HCT116 (cell line): ENCODE results near the gene AVEN. TPM values are rescaled to one million over a fixed set of nuclear protein-coding genes. Genes with fewer than 3 reads are reported as not detected.

Source experiments
- ATAC-seq: fragments of 200-7000 bp; cut with Tn5 transposase; 2 replicates; pipeline ENCODE4 v1.9.1; 2020; ENCODE audit warnings: mild to moderate bottlenecking, moderate library complexity
- BruUV-seq: library from RNA; stranded (reverse); fragments of 400-500 nt; replicated peaks from 2 replicates; lab custom pipeline; 2021; lab: Mats Ljungman, UMichigan
- CTCF ChIA-PET: fragments of 300-600 bp; sonication (Branson Sonifier 250); formaldehyde crosslinking; loops from one replicate; lab custom pipeline; 2021; ENCODE audit warnings: antibody characterized with exemption; lab: Charles Lee
- POLR2A ChIA-PET: fragments of 300-600, 350-600 bp; sonication (Branson Sonifier 250); formaldehyde crosslinking; loops from one replicate; lab custom pipeline; 2021; ENCODE audit warnings: antibody characterized with exemption; lab: Charles Lee
- RAD21 ChIA-PET, 2 experiments: fragments of 300-600 bp; sonication (Branson Sonifier 250); formaldehyde crosslinking; loops; one replicate each; lab custom pipeline; 2023; ENCODE audit warnings: low total read pairs in 2 of 2; ENCODE audit not compliant: uncharacterized antibody in 2 of 2, unreplicated experiment in 2 of 2, low non-redundant PET in 1 of 2; lab: Charles Lee
- DNase-seq: peaks from one replicate; pipeline ENCODE4 v3.0.0-alpha.2; 2010; ENCODE audit warnings: low read depth, low spot score
- H2AFZ ChIP-seq: fragments of 200-600 bp; shearing (Covaris generic), sonication (generic); 2 replicates; pipeline ENCODE4 v1.6.1; 2017; ENCODE audit warnings: low read depth, mixed run types, mixed read lengths, antibody characterized with exemption, low read length; ENCODE audit not compliant: poor library complexity, severe bottlenecking
- H3K27ac ChIP-seq: 2 replicates; pipeline ENCODE4 v1.5.1; 2012; ENCODE audit warnings: low read depth, low read length
- H3K27me3 ChIP-seq: fragments of 200-600 bp; sonication (generic); 2 replicates; pipeline ENCODE4 v1.6.1; 2016; ENCODE audit warnings: mixed run types, low read length, mixed read lengths; ENCODE audit not compliant: insufficient read depth
- H3K36me3 ChIP-seq, 2 experiments: fragments of 200-500 bp in 1 of 2; fragments of 200-600 bp in 1 of 2; sonication (Bioruptor generic) in 1 of 2; sonication (generic) in 1 of 2; 2 replicates each; pipeline versions ENCODE4 v1.5.1 to v1.6.1; 2014 to 2016; ENCODE audit warnings: low read length in 2 of 2, inconsistent platforms in 1 of 2, mixed read lengths in 1 of 2, mixed run types in 1 of 2; ENCODE audit not compliant: insufficient read depth in 2 of 2, control insufficient read depth in 1 of 2
- H3K4me1 ChIP-seq, 2 experiments: fragments of 200-600 bp in 1 of 2; sonication (generic) in 1 of 2; 2 replicates each; pipeline versions ENCODE4 v1.5.1 to v1.6.1; 2012 to 2017; ENCODE audit warnings: low read length in 2 of 2, inconsistent platforms in 1 of 2, mild to moderate bottlenecking in 1 of 2, mixed read lengths in 1 of 2, mixed run types in 1 of 2, moderate library complexity in 1 of 2; ENCODE audit not compliant: insufficient read depth in 2 of 2, control insufficient read depth in 1 of 2
- H3K4me2 ChIP-seq: fragments of 200-600 bp; sonication (generic); 2 replicates; pipeline ENCODE4 v1.6.1; 2017; ENCODE audit warnings: mixed run types, low read length, mixed read lengths
- H3K4me3 ChIP-seq, 2 experiments: fragments of 200-600 bp in 1 of 2; sonication (generic) in 1 of 2; replicated peaks in 1 of 2; 2 replicates each; pipeline ENCODE4 v1.5.1; 2011 to 2016; ENCODE audit warnings: low read length in 2 of 2, control low read depth in 1 of 2, low read depth in 1 of 2, mild to moderate bottlenecking in 1 of 2, mixed read lengths in 1 of 2, mixed run types in 1 of 2
- H3K79me2 ChIP-seq: fragments of 200-600 bp; sonication (generic); 2 replicates; pipeline ENCODE4 v1.6.1; 2017; ENCODE audit warnings: mild to moderate bottlenecking, mixed run types, low read length, moderate library complexity, mixed read lengths; ENCODE audit not compliant: insufficient read depth
- H3K9ac ChIP-seq: fragments of 200-600 bp; sonication (generic); 2 replicates; pipeline ENCODE4 v1.6.1; 2016; ENCODE audit warnings: low read length, mixed read lengths
- H3K9me2 ChIP-seq: fragments of 200-600 bp; sonication (generic), shearing (Covaris generic); 2 replicates; pipeline ENCODE4 v1.6.1; 2017; ENCODE audit warnings: mixed run types, mild to moderate bottlenecking, moderate library complexity; ENCODE audit not compliant: insufficient read depth
- H3K9me3 ChIP-seq, 2 experiments: fragments of 200-500 bp in 1 of 2; fragments of 200-600 bp in 1 of 2; sonication (Bioruptor generic) in 1 of 2; sonication (generic) in 1 of 2; 2 replicates each; pipeline ENCODE4 v1.6.1; 2014 to 2017; ENCODE audit warnings: low read length in 2 of 2, mixed read lengths in 2 of 2, inconsistent platforms in 1 of 2, low read depth in 1 of 2, mild to moderate bottlenecking in 1 of 2, mixed run types in 1 of 2, moderate library complexity in 1 of 2; ENCODE audit not compliant: control insufficient read depth in 1 of 2, insufficient read depth in 1 of 2
- H4K20me1 ChIP-seq: fragments of 200-600 bp; sonication (generic), shearing (Covaris generic); 2 replicates; pipeline ENCODE4 v1.6.1; 2017; ENCODE audit warnings: mixed run types, mild to moderate bottlenecking, moderate library complexity; ENCODE audit not compliant: insufficient read depth
- CBX3 ChIP-seq: IDR thresholded peaks from 2 replicates; pipeline ENCODE4 v1.6.1; 2012; ENCODE audit warnings: low read depth
- CEBPB ChIP-seq: IDR thresholded peaks from 2 replicates; pipeline ENCODE4 v1.6.1; 2012; ENCODE audit warnings: low read depth
- EGR1 ChIP-seq: IDR thresholded peaks from 2 replicates; pipeline ENCODE4 v1.6.1; 2012; ENCODE audit warnings: low read depth
- ELF1 ChIP-seq: IDR thresholded peaks from 2 replicates; pipeline ENCODE4 v1.6.1; 2012; ENCODE audit warnings: low read depth, borderline replicate concordance
- EZH2phosphoT487 ChIP-seq: fragments of 200-600 bp; IDR thresholded peaks from 2 replicates; pipeline ENCODE4 v1.6.1; 2018; ENCODE audit warnings: antibody characterized with exemption, borderline replicate concordance
- FOSL1 ChIP-seq: IDR thresholded peaks from 2 replicates; pipeline ENCODE4 v1.6.1; 2012; ENCODE audit warnings: low read depth
- JUND ChIP-seq: IDR thresholded peaks from 2 replicates; pipeline ENCODE4 v1.6.1; 2012
- POLR2A ChIP-seq: IDR thresholded peaks from 2 replicates; pipeline ENCODE4 v1.7.0; 2011; ENCODE audit warnings: borderline replicate concordance; ENCODE audit not compliant: insufficient read depth, insufficient read length; ENCODE audit errors: extremely low read depth
- POLR2AphosphoS5 ChIP-seq: IDR thresholded peaks from 2 replicates; pipeline ENCODE4 v1.6.1; 2011; ENCODE audit warnings: mild to moderate bottlenecking, low read depth, low read length, moderate library complexity
- RAD21 ChIP-seq: IDR thresholded peaks from 2 replicates; pipeline ENCODE4 v1.6.1; 2012; ENCODE audit warnings: low read depth, mild to moderate bottlenecking
- SRF ChIP-seq: IDR thresholded peaks from 2 replicates; pipeline ENCODE4 v1.6.1; 2012; ENCODE audit warnings: low read depth
- TCF7L2 ChIP-seq: IDR thresholded peaks from 2 replicates; pipeline ENCODE4 v1.7.0; 2011; ENCODE audit warnings: borderline replicate concordance, inconsistent platforms; ENCODE audit not compliant: insufficient read depth, insufficient read length; ENCODE audit errors: extremely low read depth
- YY1 ChIP-seq: IDR thresholded peaks from 2 replicates; pipeline ENCODE4 v1.6.1; 2011; ENCODE audit warnings: low read length, low read depth, moderate library complexity, mild to moderate bottlenecking; ENCODE audit not compliant: insufficient replicate concordance; ENCODE audit errors: extremely low read depth
- ZFX ChIP-seq: fragments of 450-650 bp; IDR thresholded peaks from 2 replicates; pipeline ENCODE4 v1.6.1; 2017
- ZNF274 ChIP-seq: fragments of 200-500 bp; sonication (Bioruptor generic); IDR thresholded peaks from 2 replicates; pipeline ENCODE4 v1.6.1; 2014; ENCODE audit warnings: mild to moderate bottlenecking, low read depth, low read length, inconsistent platforms
- intact Hi-C: fragments of 100-400 bp; cut with micrococcal nuclease; formaldehyde crosslinking; loops from 2 replicates; pipeline ENCODE4 v1.10.0; 2022
- total RNA-seq: library from RNA; stranded (reverse); gene quantifications from one replicate; pipeline ENCODE4 v1.2.1, GENCODE V29; 2021; ENCODE audit not compliant: unreplicated experiment
- TF ChIP-seq, protein P1 (sequence below): IDR thresholded peaks from 2 replicates; pipeline ENCODE4 v1.6.1; 2011; ENCODE audit warnings: mild to moderate bottlenecking, low read length, moderate library complexity; ENCODE audit not compliant: insufficient replicate concordance; ENCODE audit errors: extremely low read depth
- TF ChIP-seq, protein P2 (sequence below): IDR thresholded peaks from 2 replicates; pipeline ENCODE4 v1.6.1; 2012

AVEN gene
- total RNA-seq, 1 experiment from 2014 or later: 6.8 TPM

DNA sequence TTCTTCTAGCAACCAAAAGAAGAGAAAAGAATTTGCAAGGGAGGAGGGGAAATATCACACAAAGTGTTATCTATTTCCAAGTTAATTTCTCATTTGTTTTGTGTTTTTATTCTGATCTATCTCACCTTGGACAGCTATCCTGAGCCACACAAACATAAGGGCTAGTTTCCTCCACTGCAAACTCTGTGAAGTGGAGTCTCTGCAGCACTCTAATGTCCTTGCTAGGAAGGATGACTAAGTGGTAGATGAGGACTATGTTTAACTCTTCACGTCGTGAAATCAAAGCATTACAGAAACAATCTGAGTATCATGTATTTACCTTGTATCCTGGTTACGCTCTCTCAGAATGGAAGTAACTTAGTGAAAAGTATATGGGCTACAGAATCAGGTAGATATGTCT is 104.6 kb downstream of the AVEN start (continued):
- TF ChIP-seq ELF1 (no peak), CEBPB (no peak), ZNF274 (no peak), EGR1 (no peak), EZH2phosphoT487 (no peak), CBX3 (no peak), YY1 (no peak), ZFX (no peak), POLR2AphosphoS5 (no peak)

DNA sequence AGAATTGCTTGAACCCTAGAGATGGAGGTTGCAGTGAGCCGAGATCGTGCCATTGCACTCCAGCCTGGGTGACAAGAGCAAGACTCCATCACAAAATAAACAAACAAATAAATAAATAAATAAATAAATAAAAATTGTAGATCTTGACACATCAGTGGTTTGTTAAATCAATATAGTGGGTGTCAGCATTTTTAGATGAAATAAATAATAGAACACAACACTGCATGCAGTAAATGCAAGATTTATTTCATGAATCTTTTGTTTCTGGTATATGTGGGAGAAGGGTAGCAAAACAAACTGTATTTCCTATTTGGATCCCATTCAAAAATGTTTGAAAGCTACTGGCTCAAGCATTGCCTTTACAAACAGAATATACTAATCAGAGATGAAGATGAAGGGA is 106.3 kb downstream of the AVEN start:
- no peaks in the 10 kb centered on the region for H3K79me2 ChIP-seq
- H4K20me1 ChIP-seq: no peaks in the 10 kb centered on the region
- intact Hi-C loops: no loop called here
- RAD21 ChIA-PET: no interaction called here
- no peaks in the 10 kb centered on the region for H3K9me3 ChIP-seq
- H3K27me3 ChIP-seq: no peaks in the 10 kb centered on the region
- no peak overlapping the region for H3K4me3 ChIP-seq
- TF ChIP-seq TCF7L2: no peak
- TF ChIP-seq RAD21: no peak
- no peak for TF ChIP-seq EZH2phosphoT487
- no peak for TF ChIP-seq ZFX
- TF ChIP-seq ELF1: no peak
- TF ChIP-seq YY1: no peak
- no peak for TF ChIP-seq EGR1
- TF ChIP-seq SRF: no peak
- no peak for TF ChIP-seq ZNF274
- TF ChIP-seq JUND: no peak
- TF ChIP-seq, protein P1, sequence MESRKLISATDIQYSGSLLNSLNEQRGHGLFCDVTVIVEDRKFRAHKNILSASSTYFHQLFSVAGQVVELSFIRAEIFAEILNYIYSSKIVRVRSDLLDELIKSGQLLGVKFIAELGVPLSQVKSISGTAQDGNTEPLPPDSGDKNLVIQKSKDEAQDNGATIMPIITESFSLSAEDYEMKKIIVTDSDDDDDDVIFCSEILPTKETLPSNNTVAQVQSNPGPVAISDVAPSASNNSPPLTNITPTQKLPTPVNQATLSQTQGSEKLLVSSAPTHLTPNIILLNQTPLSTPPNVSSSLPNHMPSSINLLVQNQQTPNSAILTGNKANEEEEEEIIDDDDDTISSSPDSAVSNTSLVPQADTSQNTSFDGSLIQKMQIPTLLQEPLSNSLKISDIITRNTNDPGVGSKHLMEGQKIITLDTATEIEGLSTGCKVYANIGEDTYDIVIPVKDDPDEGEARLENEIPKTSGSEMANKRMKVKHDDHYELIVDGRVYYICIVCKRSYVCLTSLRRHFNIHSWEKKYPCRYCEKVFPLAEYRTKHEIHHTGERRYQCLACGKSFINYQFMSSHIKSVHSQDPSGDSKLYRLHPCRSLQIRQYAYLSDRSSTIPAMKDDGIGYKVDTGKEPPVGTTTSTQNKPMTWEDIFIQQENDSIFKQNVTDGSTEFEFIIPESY: no peak
- TF ChIP-seq POLR2AphosphoS5: no peak
- TF ChIP-seq, protein P2, sequence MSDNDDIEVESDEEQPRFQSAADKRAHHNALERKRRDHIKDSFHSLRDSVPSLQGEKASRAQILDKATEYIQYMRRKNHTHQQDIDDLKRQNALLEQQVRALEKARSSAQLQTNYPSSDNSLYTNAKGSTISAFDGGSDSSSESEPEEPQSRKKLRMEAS: no peak
- no peak for TF ChIP-seq FOSL1
- TF ChIP-seq CBX3: no peak
- TF ChIP-seq CEBPB: no peak
- no peak for TF ChIP-seq POLR2A
- no peaks in the 10 kb centered on the region for H3K4me1 ChIP-seq
- H3K4me2 ChIP-seq: no peak overlapping the region
- DNase-seq (no peak), ATAC-seq (no peak)
- H3K36me3 ChIP-seq: no peaks in the 10 kb centered on the region
- BruUV-seq: no TSS peak
- no peak overlapping the region for H3K27ac ChIP-seq
- CTCF ChIA-PET: no interaction called here
- no peaks in the 10 kb centered on the region for H3K9me2 ChIP-seq
- POLR2A ChIA-PET: no interaction called here
- no peak overlapping the region for H2AFZ ChIP-seq
- H3K9ac ChIP-seq: no peak overlapping the region
